HG03565 (cell line): ENCODE results near the gene COX14.
"Not testable (repeated sequence)": the region's sequence is repeated elsewhere in the genome, so short reads cannot be mapped to it uniquely, and the experiment has no call there.

ENCODE experiments used
- ATAC-seq: cut with Tn5 transposase; IDR thresholded peaks from one replicate; pipeline ENCODE4 v1.9.1; 2021; ENCODE audit warnings: mild to moderate bottlenecking, moderate library complexity; ENCODE audit not compliant: unreplicated experiment

The COX14 gene

GRCh38 chr12:50107416-50108268 lies 4.4 kb upstream of the COX14 start:
- no peak for ATAC-seq

- ATAC-seq, result no peak
Observed at GRCh38 chr12:50109319-50109718, 2.7 kb upstream of the COX14 start.

GRCh38 chr12:50110127-50110761 lies 1.8 kb upstream of the COX14 start:
- ATAC-seq, result no peak

GRCh38 chr12:50110762-50111351 lies 1.2 kb upstream of the COX14 start:
- no peak for ATAC-seq

- no peak for ATAC-seq
Observed at GRCh38 chr12:50111395-50111692, 692 bp upstream of the COX14 start.

- ATAC-seq, result no peak
Observed at GRCh38 chr12:50112456-50113218, 601 bp downstream of the COX14 start.

- ATAC-seq, result no peak
Observed at GRCh38 chr12:50117057-50117622, 5.1 kb downstream of the COX14 start.

- ATAC-seq, result no peak
Observed at GRCh38 chr12:50119387-50119786, 7.4 kb downstream of the COX14 start.

- no peak for ATAC-seq
Observed at GRCh38 chr12:50120521-50120920, 8.5 kb downstream of the COX14 start.

GRCh38 chr12:50120953-50121352 lies 8.9 kb downstream of the COX14 start:
- no peak for ATAC-seq

GRCh38 chr12:50121641-50122040 lies 9.6 kb downstream of the COX14 start:
- no peak for ATAC-seq

GRCh38 chr12:50123203-50123602 lies 11.2 kb downstream of the COX14 start:
- ATAC-seq, result no peak

GRCh38 chr12:50127546-50127945 lies 15.5 kb downstream of the COX14 start:
- no peak for ATAC-seq

- no peak for ATAC-seq
Observed at GRCh38 chr12:50129290-50129689, 17.3 kb downstream of the COX14 start.

GRCh38 chr12:50132505-50133135 lies 20.6 kb downstream of the COX14 start:
- ATAC-seq, result no peak

GRCh38 chr12:50142993-50143392 lies 31.0 kb downstream of the COX14 start:
- ATAC-seq, result no peak

GRCh38 chr12:50145439-50145838 lies 33.4 kb downstream of the COX14 start:
- ATAC-seq, result no peak

GRCh38 chr12:50147281-50147680 lies 35.2 kb downstream of the COX14 start:
- ATAC-seq, result no peak

- not testable (repeated sequence) for ATAC-seq
Observed at GRCh38 chr12:50148011-50148410, 36.0 kb downstream of the COX14 start.

- ATAC-seq, result no peak
Observed at GRCh38 chr12:50149311-50149710, 37.3 kb downstream of the COX14 start.
